ENCODE measurements around the gene KCTD6. TPM values are rescaled to one million over a fixed set of nuclear protein-coding genes. Genes with fewer than 3 reads are reported as not detected.
"Not testable (repeated sequence)": the region's sequence is repeated elsewhere in the genome, so short reads cannot be mapped to it uniquely, and the experiment has no call there.

The KCTD6 gene
- total and polyA plus RNA-seq, 2 experiments from 2014 or later = 28.3 to 34.6 TPM

GRCh38 chr3:58526515-58526957 lies 34.6 kb downstream of the KCTD6 start (continued):
- TF ChIP-seq, protein P1, sequence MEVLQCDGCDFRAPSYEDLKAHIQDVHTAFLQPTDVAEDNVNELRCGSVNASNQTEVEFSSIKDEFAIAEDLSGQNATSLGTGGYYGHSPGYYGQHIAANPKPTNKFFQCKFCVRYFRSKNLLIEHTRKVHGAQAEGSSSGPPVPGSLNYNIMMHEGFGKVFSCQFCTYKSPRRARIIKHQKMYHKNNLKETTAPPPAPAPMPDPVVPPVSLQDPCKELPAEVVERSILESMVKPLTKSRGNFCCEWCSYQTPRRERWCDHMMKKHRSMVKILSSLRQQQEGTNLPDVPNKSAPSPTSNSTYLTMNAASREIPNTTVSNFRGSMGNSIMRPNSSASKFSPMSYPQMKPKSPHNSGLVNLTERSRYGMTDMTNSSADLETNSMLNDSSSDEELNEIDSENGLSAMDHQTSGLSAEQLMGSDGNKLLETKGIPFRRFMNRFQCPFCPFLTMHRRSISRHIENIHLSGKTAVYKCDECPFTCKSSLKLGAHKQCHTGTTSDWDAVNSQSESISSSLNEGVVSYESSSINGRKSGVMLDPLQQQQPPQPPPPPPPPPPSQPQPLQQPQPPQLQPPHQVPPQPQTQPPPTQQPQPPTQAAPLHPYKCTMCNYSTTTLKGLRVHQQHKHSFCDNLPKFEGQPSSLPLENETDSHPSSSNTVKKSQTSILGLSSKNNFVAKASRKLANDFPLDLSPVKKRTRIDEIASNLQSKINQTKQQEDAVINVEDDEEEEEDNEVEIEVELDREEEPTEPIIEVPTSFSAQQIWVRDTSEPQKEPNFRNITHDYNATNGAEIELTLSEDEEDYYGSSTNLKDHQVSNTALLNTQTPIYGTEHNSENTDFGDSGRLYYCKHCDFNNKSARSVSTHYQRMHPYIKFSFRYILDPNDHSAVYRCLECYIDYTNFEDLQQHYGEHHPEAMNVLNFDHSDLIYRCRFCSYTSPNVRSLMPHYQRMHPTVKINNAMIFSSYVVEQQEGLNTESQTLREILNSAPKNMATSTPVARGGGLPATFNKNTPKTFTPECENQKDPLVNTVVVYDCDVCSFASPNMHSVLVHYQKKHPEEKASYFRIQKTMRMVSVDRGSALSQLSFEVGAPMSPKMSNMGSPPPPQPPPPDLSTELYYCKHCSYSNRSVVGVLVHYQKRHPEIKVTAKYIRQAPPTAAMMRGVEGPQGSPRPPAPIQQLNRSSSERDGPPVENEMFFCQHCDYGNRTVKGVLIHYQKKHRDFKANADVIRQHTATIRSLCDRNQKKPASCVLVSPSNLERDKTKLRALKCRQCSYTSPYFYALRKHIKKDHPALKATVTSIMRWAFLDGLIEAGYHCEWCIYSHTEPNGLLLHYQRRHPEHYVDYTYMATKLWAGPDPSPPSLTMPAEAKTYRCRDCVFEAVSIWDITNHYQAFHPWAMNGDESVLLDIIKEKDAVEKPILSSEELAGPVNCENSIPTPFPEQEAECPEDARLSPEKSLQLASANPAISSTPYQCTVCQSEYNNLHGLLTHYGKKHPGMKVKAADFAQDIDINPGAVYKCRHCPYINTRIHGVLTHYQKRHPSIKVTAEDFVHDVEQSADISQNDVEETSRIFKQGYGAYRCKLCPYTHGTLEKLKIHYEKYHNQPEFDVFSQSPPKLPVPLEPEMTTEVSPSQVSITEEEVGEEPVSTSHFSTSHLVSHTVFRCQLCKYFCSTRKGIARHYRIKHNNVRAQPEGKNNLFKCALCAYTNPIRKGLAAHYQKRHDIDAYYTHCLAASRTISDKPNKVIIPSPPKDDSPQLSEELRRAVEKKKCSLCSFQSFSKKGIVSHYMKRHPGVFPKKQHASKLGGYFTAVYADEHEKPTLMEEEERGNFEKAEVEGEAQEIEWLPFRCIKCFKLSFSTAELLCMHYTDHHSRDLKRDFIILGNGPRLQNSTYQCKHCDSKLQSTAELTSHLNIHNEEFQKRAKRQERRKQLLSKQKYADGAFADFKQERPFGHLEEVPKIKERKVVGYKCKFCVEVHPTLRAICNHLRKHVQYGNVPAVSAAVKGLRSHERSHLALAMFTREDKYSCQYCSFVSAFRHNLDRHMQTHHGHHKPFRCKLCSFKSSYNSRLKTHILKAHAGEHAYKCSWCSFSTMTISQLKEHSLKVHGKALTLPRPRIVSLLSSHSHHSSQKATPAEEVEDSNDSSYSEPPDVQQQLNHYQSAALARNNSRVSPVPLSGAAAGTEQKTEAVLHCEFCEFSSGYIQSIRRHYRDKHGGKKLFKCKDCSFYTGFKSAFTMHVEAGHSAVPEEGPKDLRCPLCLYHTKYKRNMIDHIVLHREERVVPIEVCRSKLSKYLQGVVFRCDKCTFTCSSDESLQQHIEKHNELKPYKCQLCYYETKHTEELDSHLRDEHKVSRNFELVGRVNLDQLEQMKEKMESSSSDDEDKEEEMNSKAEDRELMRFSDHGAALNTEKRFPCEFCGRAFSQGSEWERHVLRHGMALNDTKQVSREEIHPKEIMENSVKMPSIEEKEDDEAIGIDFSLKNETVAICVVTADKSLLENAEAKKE (CRISPR knock-in tag; IDR thresholded peaks at IDR 0.05) = no peak
- no peak for TF ChIP-seq EZH2 (IDR thresholded peaks at IDR 0.05; ENCODE audit: low read depth, unreplicated experiment)
- TF ChIP-seq CREB1 (CRISPR knock-in tag; IDR thresholded peaks at IDR 0.05; ENCODE audit: low read depth) = no peak
- no peak for TF ChIP-seq POLR2AphosphoS5 (IDR thresholded peaks at IDR 0.05; ENCODE audit: low read depth)
- TF ChIP-seq ZNF114 (CRISPR knock-in tag; IDR thresholded peaks at IDR 0.05) = no peak
- TF ChIP-seq ZNF331 (CRISPR knock-in tag; IDR thresholded peaks at IDR 0.05; ENCODE audit: low read depth) = no peak
- TF ChIP-seq CTCF (conservative IDR thresholded peaks at IDR 0.05; ENCODE audit: low read depth in 2 of 2) = no peak
- no peak for TF ChIP-seq EZH2phosphoT487 (IDR thresholded peaks at IDR 0.05; ENCODE audit: unreplicated experiment)
- no peak for TF ChIP-seq JUNB (IDR thresholded peaks at IDR 0.05; ENCODE audit: unreplicated experiment)

- not testable (repeated sequence) for H2AFZ ChIP-seq; H3K36me3 ChIP-seq (ENCODE audit: insufficient read depth); ATAC-seq; H3K27me3 ChIP-seq (ENCODE audit: insufficient read depth); DNase-seq (ENCODE audit: low spot score); H3K27ac ChIP-seq (ENCODE audit: low read depth); H4K20me1 ChIP-seq (replicated peaks; ENCODE audit: insufficient read depth); H3K4me3 ChIP-seq; H3K9me2 ChIP-seq (ENCODE audit: insufficient read depth); H3K9me3 Mint-ChIP-seq; H3K4me3 Mint-ChIP-seq; H3F3A ChIP-seq (replicated peaks; ENCODE audit: low read depth); H3K4me2 ChIP-seq; H3K27ac Mint-ChIP-seq; H3K27me3 Mint-ChIP-seq (ENCODE audit: insufficient read depth, low read depth, poor library complexity); H3K79me2 ChIP-seq (replicated peaks; ENCODE audit: insufficient read depth); H3K36me3 Mint-ChIP-seq (ENCODE audit: low read depth)
- H3K4me1 ChIP-seq (ENCODE audit: insufficient read depth) = peaks cover 12% of the 10 kb centered on the region
- H3K4me1 Mint-ChIP-seq = peaks cover 13% of the 10 kb centered on the region
These were observed 35.5 kb downstream of the KCTD6 start for GRCh38 chr3:58527440-58527839.
